Measurements from ENCODE around the gene RBM6. TPM values are rescaled to one million over a fixed set of nuclear protein-coding genes. Genes with fewer than 3 reads are reported as not detected.
A peak's percentile ranks its signal among the peaks of the same experiment; 100 is the strongest.
"Not testable (repeated sequence)": the region's sequence is repeated elsewhere in the genome, so short reads cannot be mapped to it uniquely, and the experiment has no call there.

Gene RBM6
- total RNA-seq, 1 experiment from 2014 or later, result 36.5 TPM

- no peak for DNase-seq (ENCODE audit: low spot score)
- in situ Hi-C loops (cut with HindIII; ENCODE audit: low sequenced_read_pairs), result no loop called here
Observed at GRCh38 chr3:50047426-50047825, 107.5 kb downstream of the RBM6 start.

- no peak for DNase-seq (ENCODE audit: low spot score)
- in situ Hi-C loops (cut with HindIII; ENCODE audit: low sequenced_read_pairs), result no loop called here
Observed at GRCh38 chr3:50050361-50050760, 110.4 kb downstream of the RBM6 start.

DNA sequence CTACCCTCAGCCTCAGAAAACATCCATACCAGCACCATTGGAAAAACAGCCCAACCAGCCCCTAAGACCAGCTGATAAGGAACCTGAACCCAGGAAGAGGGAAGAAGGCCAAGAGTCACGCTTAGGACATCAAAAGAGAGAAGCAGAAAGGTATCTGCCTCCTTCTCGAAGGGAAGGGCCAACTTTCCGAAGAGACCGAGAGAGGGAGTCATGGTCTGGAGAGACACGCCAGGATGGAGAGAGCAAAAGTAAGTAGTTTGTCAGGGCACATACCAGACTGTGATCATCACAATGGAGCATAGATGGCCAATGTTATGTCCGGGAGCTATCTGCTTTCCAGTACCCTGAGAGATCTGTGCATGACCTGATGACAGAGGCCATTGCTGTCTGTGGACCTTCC, 117.8 kb downstream of the RBM6 start:
- no peak for DNase-seq (ENCODE audit: low spot score)
- in situ Hi-C loops (cut with HindIII; ENCODE audit: low sequenced_read_pairs), result no loop called here

DNA sequence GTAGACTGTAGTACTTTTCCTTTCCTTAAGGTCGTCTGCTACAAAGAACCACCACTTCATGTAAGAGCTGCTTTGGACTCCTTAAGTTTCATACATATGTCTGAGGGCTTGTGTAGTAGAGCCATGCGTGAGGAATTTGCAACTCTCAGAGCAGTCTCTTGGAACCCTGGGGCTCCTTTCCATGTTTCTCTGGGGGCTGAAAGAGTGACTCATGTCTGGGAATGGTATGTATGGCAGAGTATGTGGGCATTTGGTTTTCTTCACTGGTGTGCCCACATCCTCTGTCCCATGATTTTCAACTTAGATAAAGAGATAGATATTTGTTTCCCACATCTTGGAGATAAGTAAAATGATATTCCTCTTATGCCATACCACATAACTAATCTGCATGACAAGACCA, 128.2 kb downstream of the RBM6 start:
- DNase-seq (ENCODE audit: low spot score), result no peak
- in situ Hi-C loops (cut with HindIII; ENCODE audit: low sequenced_read_pairs), result no loop called here

- DNase-seq (ENCODE audit: low spot score), result no peak
- in situ Hi-C loops (cut with HindIII; ENCODE audit: low sequenced_read_pairs), result no loop called here
Observed at GRCh38 chr3:50078091-50078490, 138.1 kb downstream of the RBM6 start.

DNA sequence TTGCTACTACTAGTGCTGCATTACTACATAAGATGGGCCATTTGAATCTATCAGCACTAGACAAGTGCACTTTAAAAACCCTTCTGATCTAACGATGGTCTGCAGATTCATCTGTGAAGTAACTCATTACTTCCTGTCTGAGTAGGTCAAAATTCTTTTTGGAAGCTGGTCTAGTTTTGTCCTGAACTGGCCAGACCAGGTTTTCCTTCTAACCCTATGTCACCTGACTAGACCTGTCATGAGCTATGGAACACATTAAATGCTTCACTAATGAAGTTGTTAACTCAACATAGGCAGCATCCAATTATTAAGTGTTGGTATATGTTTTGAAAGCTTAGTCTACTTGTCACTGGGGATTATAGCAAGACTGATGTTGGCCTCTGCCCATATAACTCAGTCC, 138.7 kb downstream of the RBM6 start:
- DNase-seq (ENCODE audit: low spot score), result no peak

DNA sequence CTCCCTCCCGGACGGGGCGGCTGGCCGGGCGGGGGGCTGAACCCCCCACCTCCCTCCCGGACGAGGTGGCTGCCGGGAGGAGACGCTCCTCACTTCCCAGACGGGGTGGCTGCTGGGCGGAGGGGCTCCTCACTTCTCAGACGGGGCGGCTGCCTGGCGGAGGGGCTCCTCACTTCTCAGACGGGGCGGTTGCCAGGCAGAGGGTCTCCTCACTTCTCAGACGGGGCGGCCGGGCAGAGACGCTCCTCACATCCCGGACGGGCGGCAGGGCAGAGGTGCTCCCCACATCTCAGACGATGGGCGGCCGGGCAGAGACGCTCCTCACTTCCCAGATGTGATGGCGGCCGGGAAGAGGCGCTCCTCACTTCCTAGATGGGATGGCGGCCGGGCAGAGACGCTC, 145.0 kb downstream of the RBM6 start:
- in situ Hi-C loops (cut with HindIII; ENCODE audit: low sequenced_read_pairs); DNase-seq (ENCODE audit: low spot score): not testable (repeated sequence)

More for the DNA sequence above, 138.7 kb downstream of the RBM6 start:
- in situ Hi-C loops (cut with HindIII; ENCODE audit: low sequenced_read_pairs), result no loop called here

- peak; percentile 94 for DNase-seq (ENCODE audit: low spot score)
- in situ Hi-C loops (cut with HindIII; ENCODE audit: low sequenced_read_pairs), result no loop called here
Observed at GRCh38 chr3:50088725-50089608, 149.0 kb downstream of the RBM6 start, which contains the start of gene RBM5. Gene RBM5, plus strand, starts transcription at chr3:50088919. Its CDS starts 1,516 bp downstream, at chr3:50090435.

DNA sequence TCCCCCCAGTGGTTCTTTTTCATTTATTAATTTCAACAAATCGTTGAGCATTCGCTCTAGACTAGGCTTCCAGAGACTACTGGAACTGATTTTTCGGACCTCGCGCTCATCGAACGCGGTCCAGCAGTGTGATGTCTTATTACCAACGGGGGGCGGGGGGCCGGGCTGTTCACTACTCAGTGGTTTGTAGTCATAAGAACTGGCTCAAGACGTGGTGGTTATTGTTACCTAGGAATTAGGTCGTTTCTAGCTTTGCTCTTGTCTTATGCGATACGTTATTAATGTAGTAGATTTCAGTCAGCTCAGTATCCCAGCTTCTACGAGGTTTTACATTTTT, 149.6 kb downstream of the RBM6 start:
- no peak for DNase-seq (ENCODE audit: low spot score)
- in situ Hi-C loops (cut with HindIII; ENCODE audit: low sequenced_read_pairs), result no loop called here

DNA sequence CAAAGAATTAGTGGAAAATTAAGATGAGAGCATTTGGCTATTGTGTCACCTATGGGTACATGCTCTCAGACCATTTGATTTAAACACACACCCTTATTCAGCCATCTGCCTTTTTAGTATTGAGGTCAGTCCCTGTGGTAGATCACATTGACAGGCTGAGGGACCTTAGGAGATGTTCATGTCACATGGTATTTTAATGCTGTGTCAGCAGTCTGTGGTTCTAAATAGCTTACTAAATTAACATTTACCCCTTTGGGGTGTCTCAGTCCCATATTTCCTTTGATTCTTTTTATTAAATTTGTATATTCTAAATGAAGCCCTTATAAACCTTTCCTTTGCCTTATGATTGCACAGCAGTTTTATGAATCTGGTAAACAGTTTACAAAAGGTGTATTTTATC, 151.0 kb downstream of the RBM6 start:
- DNase-seq (ENCODE audit: low spot score), result no peak
- in situ Hi-C loops (cut with HindIII; ENCODE audit: low sequenced_read_pairs), result no loop called here

- DNase-seq (ENCODE audit: low spot score), result no peak
- in situ Hi-C loops (cut with HindIII; ENCODE audit: low sequenced_read_pairs), result no loop called here
Observed at GRCh38 chr3:50095352-50095998, 155.5 kb downstream of the RBM6 start.

DNA sequence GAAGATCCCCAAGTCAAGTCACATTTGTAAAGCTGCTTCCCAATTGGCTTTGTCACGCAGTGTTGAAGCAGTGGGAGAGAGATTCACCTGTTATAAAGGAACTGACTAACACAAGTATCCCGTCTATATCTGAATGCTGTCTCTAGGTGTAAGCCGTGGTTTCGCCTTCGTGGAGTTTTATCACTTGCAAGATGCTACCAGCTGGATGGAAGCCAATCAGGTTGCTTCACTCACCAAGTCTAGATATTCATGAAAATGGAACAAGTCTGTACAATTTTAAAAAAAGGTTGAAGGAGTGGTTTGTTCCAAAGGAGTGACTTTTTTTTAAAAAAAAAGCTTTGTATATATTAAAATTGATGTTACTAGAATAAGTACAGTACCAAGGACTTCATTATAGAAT, 160.4 kb downstream of the RBM6 start:
- in situ Hi-C loops (cut with HindIII; ENCODE audit: low sequenced_read_pairs), result no loop called here
- no peak for DNase-seq (ENCODE audit: low spot score)

DNA sequence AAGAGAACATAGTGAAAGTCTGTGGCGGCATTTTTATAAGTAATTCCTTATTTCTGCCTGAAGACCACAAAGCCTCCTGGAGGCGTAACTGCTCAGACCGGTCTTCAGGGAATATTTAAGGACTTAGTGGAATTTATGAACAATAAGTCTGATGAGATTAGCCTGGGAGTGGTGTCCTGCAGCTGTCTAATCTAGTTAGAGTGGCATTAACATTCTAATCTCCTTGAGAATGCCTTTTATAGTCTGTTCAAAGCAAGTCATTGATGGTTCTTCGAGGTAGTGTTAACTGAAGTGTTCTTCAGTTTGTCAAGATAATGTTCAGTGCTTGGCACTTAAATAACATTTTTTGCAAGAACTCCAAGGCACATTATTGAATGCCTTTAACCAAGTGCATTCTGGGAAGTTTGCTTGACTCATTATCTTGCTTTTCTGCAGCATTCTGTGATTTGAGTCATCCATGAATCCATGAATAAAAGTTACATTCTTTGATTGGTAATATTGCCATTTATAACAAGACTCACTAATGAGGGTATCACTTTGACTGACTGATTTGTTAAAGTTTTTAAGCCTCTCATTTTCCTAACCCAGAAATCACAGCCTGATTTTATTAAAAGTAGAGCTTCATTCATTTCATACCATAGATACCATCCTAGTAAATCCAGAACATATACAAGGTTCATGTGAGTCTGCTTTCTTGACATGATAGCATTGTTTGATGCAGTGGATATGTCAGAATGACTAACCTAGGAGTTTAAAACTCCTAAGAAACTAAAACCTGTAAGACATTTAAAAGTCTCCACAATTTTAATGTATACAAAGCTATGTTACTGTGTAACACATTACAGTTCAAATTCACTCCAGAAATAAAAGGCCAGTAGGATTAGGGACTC, 161.3 kb downstream of the RBM6 start:
- in situ Hi-C loops (cut with HindIII; ENCODE audit: low sequenced_read_pairs), result no loop called here
- DNase-seq (ENCODE audit: low spot score), result no peak

- no peak for DNase-seq (ENCODE audit: low spot score)
- in situ Hi-C loops (cut with HindIII; ENCODE audit: low sequenced_read_pairs), result no loop called here
Observed at GRCh38 chr3:50102558-50102957, 162.6 kb downstream of the RBM6 start.

DNA sequence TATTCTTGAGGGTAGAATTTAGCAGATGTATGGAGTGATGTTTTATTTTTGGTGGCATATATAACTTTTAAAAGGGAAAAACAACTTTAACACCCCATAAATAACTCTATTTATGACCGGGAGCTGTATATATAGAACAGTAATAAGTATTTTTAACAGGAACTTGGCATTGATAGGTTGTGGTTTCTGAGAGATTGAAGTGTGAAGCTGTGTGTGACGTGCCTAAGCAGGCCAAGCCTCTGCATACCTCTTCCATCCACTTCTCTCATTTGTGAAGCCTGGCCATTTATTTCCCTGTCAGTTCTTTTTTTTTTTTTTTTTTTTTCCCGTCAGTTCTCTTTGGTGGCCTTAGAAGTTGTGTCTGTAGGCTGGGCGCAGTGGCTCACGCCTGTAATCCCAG, 171.8 kb downstream of the RBM6 start:
- in situ Hi-C loops (cut with HindIII; ENCODE audit: low sequenced_read_pairs), result loop anchor here (5.0 kb wide), 1 partner anchor 71 kb away; no protein-coding TSS in a partner anchor

DNA sequence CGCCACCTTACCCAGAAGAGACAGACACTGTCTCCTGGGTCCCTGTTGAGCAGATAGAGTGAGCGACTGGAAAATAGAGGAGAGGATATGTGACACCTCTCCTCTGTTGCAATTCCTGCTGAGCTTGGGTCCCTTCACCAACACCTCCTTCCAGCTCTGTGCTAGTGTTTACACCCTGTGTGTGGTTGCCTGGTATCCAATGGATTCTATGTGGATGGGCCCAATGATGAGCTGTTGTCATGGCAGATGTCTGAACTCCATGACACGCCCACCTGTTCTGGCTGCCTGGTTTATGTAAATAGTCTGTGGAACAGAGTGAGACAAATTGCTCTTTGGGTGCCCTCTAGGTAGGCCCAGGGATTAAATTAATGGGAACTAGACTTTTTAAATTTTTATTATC, 172.5 kb downstream of the RBM6 start:
- in situ Hi-C loops (cut with HindIII; ENCODE audit: low sequenced_read_pairs), result loop anchor here (5.0 kb wide), 1 partner anchor 70 kb away; no protein-coding TSS in a partner anchor
- no peak for DNase-seq (ENCODE audit: low spot score)

More for the DNA sequence above, 171.8 kb downstream of the RBM6 start:
- DNase-seq (ENCODE audit: low spot score), result no peak

DNA sequence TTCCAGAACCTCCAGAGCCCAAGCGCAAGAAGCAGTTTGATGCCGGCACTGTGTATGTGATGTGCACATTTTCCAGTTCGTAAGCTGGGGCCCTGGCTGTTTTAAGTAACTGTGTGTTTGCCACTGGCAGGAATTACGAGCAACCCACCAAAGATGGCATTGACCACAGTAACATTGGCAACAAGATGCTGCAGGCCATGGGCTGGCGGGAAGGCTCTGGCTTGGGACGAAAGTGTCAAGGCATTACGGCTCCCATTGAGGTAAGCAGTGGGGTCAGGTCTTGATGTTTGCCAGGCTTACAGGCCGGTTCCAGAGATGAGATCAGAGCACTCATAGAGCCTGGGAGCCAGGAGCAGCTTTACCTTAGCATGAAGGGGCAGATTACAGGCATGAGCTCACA, 177.2 kb downstream of the RBM6 start:
- no peak for DNase-seq (ENCODE audit: low spot score)
- in situ Hi-C loops (cut with HindIII; ENCODE audit: low sequenced_read_pairs), result no loop called here

DNA sequence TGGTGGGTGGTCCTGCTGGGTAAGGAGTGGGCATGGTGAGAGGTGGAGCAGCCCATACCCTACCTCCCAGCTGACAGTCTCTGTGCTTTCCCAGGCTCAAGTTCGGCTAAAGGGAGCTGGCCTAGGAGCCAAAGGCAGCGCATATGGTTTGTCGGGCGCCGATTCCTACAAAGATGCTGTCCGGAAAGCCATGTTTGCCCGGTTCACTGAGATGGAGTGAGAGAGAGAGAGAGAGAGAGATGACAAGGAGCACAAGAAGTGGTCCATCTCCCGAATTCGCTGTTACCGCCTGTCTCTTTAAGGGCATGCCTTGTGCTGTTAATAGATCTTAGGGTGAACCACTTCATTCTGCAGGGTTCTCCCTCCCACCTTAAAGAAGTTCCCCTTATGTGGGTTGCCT, 178.3 kb downstream of the RBM6 start:
- DNase-seq (ENCODE audit: low spot score), result no peak
- in situ Hi-C loops (cut with HindIII; ENCODE audit: low sequenced_read_pairs), result no loop called here

- in situ Hi-C loops (cut with HindIII; ENCODE audit: low sequenced_read_pairs), result no loop called here
Observed at GRCh38 chr3:50119786-50120185, 179.8 kb downstream of the RBM6 start.

More at GRCh38 chr3:50119786-50120185, 179.8 kb downstream of the RBM6 start:
- DNase-seq (ENCODE audit: low spot score), result no peak

All from G401 (cell line).